HG03064 (cell line): ENCODE results near the gene SSR4.

Source experiments
- ATAC-seq: cut with Tn5 transposase; IDR thresholded peaks from one replicate; pipeline ENCODE4 v1.9.1; 2021; ENCODE audit warnings: low read depth; ENCODE audit not compliant: unreplicated experiment

The SSR4 gene

DNA sequence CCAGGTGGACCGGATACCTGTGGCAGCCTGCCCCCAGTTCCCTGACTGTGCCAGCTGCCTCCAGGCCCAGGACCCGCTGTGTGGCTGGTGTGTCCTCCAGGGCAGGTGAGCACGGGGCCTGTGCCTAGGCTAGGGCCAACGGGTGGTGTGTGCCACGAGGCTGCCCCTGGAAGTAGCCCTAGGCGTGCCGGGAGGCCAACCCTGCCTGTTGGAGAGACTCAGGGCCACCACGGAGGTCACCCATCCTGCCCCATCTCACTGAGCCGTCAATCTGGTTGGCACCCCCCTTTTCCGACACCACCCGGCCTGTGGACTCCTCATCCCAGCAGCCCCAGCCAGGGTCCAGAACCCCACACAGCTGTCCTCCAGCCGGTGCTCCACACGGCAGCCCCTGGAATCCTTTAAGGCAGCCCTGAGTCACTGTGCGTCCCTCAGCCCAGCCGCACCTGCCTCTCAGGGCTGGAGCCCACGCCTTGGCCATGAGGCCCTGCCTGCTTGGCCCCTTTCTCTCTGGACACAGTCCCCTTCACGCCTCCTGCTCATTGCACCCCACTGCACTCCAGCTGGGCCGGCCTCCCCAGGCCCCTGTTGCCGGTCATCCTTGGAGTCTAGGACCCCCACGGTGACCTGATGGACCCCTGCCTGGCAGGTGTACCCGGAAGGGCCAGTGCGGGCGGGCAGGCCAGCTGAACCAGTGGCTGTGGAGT is 25.2 kb upstream of the SSR4 start:
- no peak for ATAC-seq

DNA sequence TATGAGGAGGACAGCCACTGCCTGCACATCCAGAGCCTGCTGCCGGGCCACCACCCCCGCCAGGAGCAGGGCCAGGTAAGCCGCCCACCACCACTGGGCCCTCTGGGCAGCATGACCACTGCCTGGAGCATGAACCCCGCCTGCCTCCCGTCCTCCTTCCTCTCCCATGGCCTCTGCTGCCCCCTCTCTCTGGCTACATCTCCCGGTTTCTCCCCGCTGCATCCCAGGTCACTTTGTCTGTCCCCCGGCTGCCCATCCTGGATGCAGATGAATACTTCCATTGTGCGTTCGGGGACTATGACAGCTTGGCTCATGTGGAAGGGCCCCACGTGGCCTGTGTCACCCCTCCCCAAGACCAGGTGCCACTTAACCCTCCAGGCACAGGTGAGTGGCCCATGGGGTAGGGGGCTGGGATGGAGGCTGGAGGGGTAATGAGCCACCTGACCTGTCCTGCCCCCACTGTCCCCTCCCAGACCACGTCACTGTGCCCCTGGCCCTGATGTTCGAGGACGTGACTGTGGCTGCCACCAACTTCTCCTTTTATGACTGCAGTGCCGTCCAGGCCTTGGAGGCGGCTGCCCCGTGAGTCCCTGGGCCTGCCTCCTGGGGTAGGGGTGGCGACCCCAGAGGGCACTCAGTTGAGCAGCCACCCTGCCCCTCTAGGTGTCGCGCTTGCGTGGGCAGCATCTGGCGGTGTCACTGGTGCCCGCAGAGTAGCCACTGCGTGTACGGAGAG is 24.4 kb upstream of the SSR4 start:
- ATAC-seq = no peak

DNA sequence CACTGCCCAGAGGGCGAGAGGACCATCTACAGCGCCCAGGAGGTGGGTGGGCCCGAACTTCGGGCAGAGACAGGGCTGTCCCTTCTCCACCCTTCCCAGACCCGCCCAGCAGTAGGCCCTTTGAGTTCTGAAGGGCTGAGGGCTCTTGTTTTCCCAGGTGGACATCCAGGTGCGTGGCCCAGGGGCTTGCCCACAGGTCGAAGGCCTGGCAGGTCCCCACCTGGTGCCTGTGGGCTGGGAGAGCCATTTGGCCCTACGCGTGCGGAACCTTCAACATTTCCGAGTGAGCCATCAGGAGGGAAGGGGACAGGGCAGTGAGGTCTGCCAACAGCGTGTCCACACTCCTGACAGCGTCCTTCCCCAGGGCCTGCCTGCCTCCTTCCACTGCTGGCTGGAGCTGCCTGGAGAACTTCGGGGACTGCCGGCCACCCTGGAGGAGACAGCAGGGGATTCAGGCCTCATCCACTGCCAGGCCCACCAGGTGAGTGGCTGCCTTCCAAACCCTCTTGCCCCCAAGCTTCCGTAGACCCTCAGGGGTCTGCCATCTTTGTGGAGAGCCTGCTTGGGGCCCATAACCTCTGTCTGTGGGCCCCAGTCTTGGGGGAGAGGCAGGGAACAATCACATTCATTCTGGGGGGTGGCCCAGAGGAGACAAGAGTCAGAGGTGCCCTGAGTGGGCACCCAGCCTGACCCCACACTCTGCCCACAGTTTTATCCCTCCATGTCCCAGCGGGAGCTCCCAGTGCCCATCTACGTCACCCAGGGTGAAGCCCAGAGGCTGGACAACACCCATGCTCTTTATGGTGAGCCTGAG is 23.7 kb upstream of the SSR4 start:
- no peak for ATAC-seq

DNA sequence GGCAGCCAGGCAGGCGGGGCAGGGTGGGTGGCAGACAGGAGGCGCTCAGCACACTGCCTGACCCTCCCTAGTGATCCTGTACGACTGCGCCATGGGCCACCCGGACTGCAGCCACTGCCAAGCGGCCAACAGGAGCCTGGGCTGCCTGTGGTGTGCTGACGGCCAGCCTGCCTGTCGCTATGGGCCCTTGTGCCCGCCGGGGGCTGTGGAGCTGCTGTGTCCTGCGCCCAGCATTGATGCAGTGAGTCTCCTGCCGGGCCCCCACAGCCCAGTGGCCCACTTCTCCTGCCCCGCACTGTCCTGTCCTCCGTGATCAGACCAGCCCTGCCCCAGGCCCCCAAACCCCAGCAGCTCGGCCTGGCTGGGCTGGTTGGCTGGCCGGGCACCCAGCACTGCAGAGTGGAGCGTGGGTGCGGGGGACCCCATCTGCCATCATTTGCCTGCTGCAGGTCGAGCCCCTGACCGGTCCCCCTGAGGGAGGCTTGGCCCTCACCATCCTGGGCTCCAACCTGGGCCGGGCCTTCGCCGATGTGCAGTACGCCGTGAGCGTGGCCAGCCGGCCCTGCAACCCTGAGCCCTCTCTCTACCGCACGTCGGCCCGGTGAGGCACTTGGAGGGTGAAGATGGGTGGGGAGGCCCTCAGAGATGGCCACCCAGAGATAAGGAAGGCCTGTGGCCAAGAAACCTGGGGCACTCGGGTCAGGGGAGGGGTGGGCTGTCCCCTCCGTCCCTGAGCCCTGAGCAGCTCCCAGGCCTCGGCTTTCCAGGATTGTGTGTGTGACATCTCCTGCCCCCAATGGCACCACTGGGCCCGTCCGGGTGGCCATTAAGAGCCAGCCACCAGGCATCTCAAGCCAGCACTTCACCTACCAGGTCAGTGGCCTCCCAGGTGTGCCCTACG is 22.8 kb upstream of the SSR4 start:
- no peak for ATAC-seq

DNA sequence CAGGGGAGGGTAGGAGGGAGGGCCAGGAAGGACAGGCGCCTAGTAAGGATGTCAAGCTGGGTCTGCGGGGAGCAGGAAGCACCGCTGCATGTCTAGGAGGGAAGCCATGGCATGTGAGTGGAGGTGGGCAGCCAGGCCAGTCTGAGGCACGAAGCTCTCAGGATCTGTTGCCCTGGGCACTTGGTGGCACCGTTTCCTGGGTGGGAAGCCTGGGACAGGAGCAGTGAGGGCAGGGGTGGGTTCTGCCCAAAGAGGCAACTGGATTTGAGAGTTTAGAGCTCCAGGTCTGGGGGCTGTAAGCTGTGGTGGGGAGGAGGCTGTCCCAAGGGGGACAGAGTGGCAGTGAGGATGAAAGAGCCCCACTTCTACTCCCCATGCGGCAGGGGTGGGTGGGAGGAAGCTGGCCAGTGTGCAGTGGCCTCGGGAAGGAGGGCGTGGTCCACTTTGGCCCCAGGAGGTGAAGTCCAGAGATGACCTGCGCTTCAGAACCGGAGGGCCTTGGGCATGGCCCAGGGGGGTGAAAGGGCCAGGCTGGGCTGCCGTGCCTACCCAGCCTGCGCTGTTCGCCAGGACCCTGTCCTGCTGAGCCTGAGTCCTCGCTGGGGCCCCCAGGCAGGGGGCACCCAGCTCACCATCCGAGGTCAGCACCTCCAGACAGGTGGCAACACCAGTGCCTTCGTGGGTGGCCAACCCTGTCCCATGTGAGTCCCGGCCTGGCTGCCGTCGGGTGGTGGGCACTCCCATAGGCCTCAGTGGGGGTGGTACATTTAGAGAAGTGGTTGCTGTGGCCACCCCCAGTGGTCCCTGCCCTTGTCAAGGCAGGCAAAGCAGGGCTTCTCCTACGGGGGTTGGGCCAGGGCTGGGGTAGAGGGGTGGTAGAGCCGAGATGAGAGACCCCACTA is 21.9 kb upstream of the SSR4 start:
- no peak for ATAC-seq

DNA sequence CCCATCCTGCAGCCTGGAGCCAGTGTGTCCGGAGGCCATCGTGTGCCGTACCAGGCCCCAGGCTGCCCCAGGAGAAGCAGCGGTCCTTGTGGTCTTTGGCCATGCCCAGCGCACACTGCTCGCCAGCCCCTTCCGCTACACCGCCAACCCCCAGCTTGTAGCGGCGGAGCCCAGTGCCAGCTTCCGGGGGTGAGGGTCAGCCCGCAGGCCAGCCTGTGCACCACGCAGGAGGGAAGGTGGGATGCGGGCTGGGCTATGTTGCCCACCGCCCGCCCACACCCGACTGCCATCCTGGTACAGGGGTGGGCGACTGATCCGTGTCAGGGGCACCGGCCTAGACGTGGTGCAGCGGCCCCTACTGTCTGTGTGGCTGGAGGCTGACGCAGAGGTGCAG is 21.3 kb upstream of the SSR4 start:
- ATAC-seq = no peak

DNA sequence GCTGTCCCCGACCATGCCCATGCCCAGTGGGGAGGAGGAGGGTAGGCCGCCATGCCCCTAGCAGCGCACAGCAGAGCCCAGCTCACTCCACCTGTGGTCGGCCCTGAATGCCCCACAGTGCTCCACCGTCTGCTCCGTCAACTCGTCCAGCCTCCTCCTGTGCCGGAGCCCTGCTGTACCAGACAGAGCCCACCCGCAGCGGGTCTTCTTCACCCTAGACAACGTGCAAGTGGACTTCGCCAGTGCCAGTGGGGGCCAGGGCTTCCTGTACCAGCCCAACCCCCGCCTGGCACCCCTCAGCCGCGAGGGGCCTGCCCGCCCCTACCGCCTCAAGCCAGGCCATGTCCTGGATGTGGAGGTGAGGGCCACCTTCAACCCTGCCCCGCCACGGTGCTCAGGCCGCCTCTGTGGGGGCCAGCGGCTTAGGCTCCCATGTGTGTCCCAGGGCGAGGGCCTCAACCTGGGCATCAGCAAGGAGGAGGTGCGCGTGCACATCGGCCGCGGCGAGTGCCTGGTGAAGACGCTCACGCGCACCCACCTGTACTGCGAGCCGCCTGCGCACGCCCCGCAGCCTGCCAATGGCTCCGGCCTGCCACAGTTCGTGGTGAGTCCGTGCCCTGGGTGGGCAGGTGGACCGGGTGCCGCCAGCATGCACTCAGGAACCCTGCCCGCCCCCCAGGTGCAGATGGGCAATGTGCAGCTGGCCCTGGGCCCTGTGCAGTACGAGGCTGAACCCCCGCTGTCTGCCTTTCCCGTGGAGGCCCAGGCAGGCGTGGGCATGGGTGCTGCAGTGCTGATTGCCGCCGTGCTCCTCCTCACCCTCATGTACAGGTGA is 20.5 kb upstream of the SSR4 start:
- ATAC-seq = no peak

DNA sequence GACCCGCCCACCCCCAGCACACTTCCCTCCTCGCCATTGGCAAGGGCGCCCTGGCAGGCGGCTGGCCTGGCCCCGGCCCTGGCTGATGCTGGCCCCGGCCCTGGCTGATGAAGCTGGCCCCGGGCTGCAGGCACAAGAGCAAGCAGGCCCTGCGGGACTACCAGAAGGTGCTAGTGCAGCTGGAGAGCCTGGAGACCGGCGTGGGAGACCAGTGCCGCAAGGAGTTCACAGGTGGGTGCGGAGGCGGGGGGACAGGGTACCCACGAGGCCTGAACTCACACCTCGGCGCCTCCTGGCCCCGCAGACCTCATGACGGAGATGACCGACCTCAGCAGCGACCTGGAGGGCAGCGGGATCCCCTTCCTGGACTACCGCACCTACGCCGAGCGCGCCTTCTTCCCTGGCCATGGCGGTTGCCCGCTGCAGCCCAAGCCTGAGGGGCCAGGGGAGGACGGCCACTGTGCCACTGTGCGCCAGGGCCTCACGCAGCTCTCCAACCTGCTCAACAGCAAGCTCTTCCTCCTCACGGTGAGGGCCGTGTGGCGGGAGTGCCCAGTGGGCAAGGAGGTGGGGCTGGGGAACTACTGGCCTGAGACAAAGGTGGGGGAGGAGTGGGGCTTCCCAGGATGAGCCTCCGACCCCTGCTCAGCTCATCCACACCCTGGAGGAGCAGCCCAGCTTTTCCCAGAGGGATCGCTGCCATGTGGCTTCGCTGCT is 19.7 kb upstream of the SSR4 start:
- no peak for ATAC-seq

DNA sequence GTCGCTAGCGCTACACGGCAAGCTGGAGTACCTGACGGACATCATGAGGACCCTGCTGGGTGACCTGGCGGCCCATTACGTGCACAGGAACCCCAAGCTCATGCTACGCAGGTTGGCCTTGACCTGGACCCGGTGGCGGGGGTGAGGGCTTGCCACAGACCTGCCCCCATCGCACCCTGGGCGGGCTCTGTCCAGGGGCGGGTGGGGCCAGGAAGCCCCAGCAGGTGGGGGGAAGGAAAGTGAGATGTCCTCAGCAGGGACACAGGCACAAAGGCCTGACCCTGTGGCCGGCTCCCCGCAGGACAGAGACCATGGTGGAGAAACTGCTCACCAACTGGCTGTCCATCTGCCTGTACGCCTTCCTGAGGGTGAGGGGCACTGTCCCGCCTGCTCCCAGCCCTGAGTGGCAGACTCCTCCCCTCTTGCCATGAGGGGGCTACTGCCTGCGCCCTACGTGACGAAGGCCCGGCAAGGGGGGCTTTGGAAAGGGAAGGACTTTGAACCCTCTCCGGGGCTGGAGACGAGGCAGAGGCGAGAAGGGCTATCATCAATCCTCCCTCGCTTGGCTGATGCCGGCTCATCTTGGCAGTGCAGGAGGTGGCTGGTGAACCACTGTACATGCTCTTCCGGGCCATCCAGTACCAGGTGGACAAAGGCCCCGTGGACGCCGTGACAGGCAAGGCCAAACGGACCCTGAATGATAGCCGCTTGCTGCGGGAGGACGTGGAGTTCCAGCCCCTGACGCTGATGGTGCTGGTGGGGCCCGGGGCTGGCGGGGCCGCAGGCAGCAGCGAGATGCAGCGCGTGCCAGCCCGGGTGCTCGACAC is 19.0 kb upstream of the SSR4 start:
- ATAC-seq = no peak

DNA sequence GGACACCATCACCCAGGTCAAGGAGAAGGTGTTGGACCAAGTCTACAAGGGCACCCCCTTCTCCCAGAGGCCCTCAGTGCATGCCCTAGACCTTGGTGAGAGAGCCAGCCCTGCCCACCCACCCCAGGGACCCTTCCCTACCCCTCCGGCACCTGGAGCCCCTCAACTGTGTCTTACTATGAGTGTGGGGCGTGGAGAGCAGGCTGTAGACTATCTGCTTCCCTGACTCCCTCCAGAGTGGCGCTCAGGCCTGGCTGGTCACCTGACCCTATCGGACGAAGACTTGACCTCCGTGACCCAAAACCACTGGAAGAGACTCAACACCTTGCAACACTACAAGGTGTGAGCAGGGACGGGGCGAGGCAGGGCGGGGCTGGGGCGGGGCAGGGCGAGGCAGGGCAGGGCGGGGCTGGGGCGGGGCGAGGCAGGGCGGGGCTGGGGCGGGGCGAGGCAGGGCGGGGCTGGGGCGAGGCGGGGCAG is 18.3 kb upstream of the SSR4 start:
- ATAC-seq = no peak

DNA sequence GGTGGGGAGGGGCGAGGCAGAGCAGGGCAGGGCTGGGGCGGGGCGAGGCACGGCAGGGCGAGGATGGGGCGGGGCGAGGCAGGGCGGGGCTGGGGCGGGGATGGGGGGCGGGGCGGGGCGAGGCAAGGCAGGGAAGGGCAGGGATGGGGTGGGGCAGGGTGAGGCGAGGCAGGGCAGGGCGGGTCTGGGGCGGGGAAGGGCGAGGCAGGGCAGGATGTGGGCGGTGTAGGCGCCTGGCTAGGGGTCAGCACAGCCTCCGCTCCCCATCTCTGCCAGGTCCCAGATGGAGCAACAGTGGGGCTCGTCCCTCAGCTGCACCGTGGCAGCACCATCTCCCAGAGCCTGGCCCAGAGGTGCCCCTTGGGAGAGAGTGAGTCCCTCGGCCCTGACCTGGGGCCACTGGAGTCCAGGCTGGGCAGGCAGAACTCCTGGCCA is 17.8 kb upstream of the SSR4 start:
- no peak for ATAC-seq

DNA sequence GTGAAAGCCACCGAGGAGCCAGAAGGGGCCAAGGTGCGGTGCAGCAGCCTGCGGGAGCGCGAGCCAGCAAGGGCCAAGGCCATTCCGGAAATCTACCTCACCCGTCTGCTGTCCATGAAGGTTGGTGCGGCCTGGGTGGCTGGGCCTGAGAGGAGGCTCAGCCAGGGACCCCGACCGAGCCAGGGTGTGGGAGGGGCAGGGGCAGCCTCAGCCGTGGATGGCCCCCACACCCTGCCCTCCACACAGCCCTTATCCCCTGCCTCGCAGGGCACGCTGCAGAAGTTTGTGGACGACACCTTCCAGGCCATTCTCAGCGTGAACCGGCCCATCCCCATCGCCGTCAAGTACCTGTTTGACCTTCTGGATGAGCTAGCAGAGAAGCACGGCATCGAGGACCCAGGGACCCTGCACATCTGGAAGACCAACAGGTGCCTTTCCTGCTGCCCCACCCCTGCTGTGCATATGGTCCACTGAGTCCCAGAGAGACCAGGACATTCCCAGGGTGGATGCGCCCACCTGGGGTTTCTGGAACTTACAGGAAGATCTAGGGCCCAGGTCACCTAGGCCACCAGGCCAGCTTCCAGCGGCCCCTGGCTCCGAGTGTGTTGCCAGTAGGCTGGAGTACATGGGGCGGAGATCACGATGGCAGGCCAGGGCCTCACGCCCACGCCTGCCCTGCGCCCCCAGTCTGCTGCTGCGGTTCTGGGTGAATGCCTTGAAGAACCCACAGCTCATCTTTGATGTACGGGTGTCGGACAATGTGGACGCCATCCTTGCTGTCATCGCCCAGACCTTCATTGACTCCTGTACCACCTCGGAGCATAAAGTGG is 17.0 kb upstream of the SSR4 start:
- ATAC-seq = no peak

DNA sequence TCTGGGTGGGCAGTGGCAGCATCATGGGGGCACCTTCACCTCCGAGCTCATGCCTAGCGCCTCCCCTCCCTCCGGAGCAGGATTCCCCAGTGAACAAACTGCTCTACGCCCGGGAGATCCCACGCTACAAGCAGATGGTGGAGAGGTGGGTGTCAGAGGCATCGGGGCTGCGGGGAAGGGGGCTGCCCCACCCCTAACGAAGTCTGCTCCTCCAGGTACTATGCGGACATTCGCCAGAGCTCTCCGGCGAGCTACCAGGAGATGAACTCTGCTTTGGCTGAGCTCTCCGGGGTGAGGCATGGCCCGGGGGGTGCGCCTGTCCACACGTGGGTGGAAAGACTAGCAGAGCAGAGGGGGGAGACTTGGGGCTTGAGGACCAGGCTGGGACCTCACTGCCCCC is 16.3 kb upstream of the SSR4 start:
- no peak for ATAC-seq

DNA sequence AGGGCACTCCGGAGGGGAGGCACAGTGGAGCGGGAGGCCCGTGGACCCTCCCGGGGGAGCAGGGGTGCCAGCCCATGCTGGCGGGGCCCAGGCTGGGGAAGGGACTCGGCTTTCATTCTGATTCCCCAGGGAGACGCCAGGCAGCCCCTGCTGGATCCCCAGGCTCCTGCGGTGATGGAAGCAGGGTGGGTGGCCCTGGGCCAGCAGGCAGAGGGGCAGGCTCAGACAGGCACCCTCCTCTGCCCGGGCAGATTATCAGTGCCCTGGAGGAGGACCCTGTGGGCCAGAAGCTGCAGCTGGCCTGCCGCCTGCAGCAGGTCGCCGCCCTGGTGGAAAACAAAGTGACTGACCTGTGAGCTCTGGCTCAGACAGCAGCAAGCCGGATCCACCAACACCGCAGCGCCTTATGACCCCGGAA is 15.8 kb upstream of the SSR4 start:
- ATAC-seq = no peak

DNA sequence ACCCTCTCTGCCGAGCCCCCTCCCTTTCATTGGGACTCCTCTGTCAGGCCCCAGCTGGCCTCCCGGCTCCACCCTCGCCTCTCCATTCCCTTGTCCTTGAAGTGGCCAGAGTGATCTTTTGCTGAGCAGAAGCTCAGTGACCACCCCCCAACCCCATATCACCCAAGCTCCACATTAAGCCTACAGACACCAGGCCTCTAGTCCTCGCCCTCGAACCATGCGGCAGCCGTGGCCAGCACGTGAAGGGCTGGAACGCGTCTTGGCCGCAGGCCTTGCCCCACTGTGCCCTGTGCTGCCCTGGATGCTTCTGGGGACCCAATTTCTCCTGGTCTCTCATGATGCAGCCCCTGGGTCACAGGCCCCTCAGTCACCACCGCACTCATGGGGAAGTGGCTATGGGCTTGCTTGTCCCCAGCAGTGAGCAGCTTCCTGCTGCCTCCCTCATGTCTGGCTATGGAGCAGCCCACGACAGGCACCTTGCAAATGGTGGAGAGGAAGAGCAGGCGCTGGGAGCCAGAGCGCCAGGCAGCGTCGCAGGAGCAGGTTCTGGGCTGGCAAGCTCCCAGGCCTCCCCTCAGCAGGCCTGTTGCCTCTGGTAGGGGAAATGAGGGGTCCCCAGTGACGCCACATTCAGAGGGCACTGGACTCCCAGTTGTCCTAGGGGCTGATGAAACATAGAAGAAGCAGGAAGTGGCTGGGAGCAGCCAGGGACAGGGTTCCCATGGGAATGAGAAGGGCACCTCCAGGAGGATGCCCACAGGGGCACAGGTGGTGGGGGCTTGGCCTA is 14.4 kb upstream of the SSR4 start:
- no peak for ATAC-seq
